Naive thymus-derived CD4-positive, alpha-beta T cell (primary cell): ENCODE results near the gene CREB3L2. TPM values are rescaled to one million over a fixed set of nuclear protein-coding genes. Genes with fewer than 3 reads are reported as not detected.

Source experiments
- ATAC-seq: fragments of 150-1000 bp; cut with Tn5 transposase; 2 replicates; pipeline ENCODE4 v1.10.0; 2021; ENCODE audit warnings: mild to moderate bottlenecking, moderate library complexity
- CTCF ChIA-PET: fragments of 350-600 bp; sonication (Branson Sonifier 250); formaldehyde crosslinking; loops from one replicate; lab custom pipeline; 2021; ENCODE audit warnings: antibody characterized with exemption; lab: Charles Lee
- POLR2A ChIA-PET: fragments of 350-600 bp; sonication (Branson Sonifier 250); formaldehyde crosslinking; loops from one replicate; lab custom pipeline; 2021; ENCODE audit warnings: antibody characterized with exemption, inconsistent platforms; lab: Charles Lee
- DNase-seq, 9 donors: peaks; one replicate each; pipeline versions ENCODE4 v3.0.0 to v3.0.0-alpha.2; 2020 to 2022; ENCODE audit warnings: mixed read lengths in 1 of 9
- H3K27ac ChIP-seq: one replicate; pipeline ENCODE4 v1.7.0; 2013; ENCODE audit warnings: mild to moderate bottlenecking, low read depth, low read length, moderate library complexity
- H3K27me3 ChIP-seq, 2 donors: one replicate each; pipeline ENCODE4 v1.7.0; 2013; ENCODE audit warnings: low read length in 2 of 2, mild to moderate bottlenecking in 2 of 2, moderate library complexity in 2 of 2; ENCODE audit not compliant: control insufficient read depth in 2 of 2, insufficient read depth in 2 of 2
- H3K36me3 ChIP-seq, 3 experiments: 1 replicate in 2 of 3; 2 replicates in 1 of 3; pipeline ENCODE4 v1.7.0; 2013; ENCODE audit warnings: low read length in 3 of 3, mild to moderate bottlenecking in 3 of 3, moderate library complexity in 1 of 3; ENCODE audit not compliant: insufficient read depth in 3 of 3, control insufficient read depth in 2 of 3
- H3K4me1 ChIP-seq, 2 donors: one replicate each; pipeline ENCODE4 v1.7.0; 2013; ENCODE audit warnings: low read length in 2 of 2, mild to moderate bottlenecking in 2 of 2, moderate library complexity in 1 of 2; ENCODE audit not compliant: control insufficient read depth in 2 of 2, insufficient read depth in 2 of 2
- H3K4me3 ChIP-seq: 2 replicates; pipeline ENCODE4 v1.7.0; 2013; ENCODE audit warnings: mild to moderate bottlenecking, low read length
- H3K9me3 ChIP-seq, 3 experiments: 1 replicate in 2 of 3; 2 replicates in 1 of 3; pipeline ENCODE4 v1.7.0; 2013; ENCODE audit warnings: low read length in 3 of 3; ENCODE audit not compliant: control insufficient read depth in 2 of 3
- H3K27ac Mint-ChIP-seq, 9 donors: one replicate each; pipeline ENCODE4 v1.8.0; 2020 to 2022; ENCODE audit warnings: mixed read lengths in 9 of 9, mild to moderate bottlenecking in 8 of 9, moderate library complexity in 5 of 9, inconsistent platforms in 2 of 9
- H3K27me3 Mint-ChIP-seq, 5 donors: one replicate each; pipeline ENCODE4 v1.8.0; 2021 to 2022; ENCODE audit warnings: mixed read lengths in 5 of 5, mild to moderate bottlenecking in 1 of 5
- H3K36me3 Mint-ChIP-seq, 5 donors: one replicate each; pipeline ENCODE4 v1.8.0; 2020 to 2022; ENCODE audit warnings: mixed read lengths in 5 of 5, mild to moderate bottlenecking in 3 of 5, inconsistent platforms in 1 of 5
- H3K4me1 Mint-ChIP-seq, 7 donors: one replicate each; pipeline ENCODE4 v1.8.0; 2020 to 2022; ENCODE audit warnings: mixed read lengths in 7 of 7, mild to moderate bottlenecking in 3 of 7, inconsistent platforms in 1 of 7
- H3K4me3 Mint-ChIP-seq, 10 donors: one replicate each; pipeline ENCODE4 v1.8.0; 2020 to 2022; ENCODE audit warnings: mild to moderate bottlenecking in 10 of 10, mixed read lengths in 10 of 10, moderate library complexity in 6 of 10, inconsistent platforms in 2 of 10
- H3K9me3 Mint-ChIP-seq, 11 donors: one replicate each; pipeline ENCODE4 v1.8.0; 2020 to 2022; ENCODE audit warnings: mixed read lengths in 11 of 11, mild to moderate bottlenecking in 4 of 11, inconsistent platforms in 1 of 11, moderate library complexity in 1 of 11
- intact Hi-C, 2 donors: fragments of 100-400 bp; cut with micrococcal nuclease; formaldehyde crosslinking; loops; one replicate each; pipeline ENCODE4 v1.15.1; 2023
- polyA plus RNA-seq, 2 donors: library from polyadenylated mRNA; unstranded; fragments of 300-500 nt; fragmentation: Illumina TruSeq; gene quantifications; one replicate each; pipeline ENCODE4 v1.2.3, GENCODE V29; 2021
- total RNA-seq, 6 experiments: library from RNA in 5 of 6; stranded (reverse) in 5 of 6; gene quantifications; 1 replicate in 5 of 6; 2 replicates in 1 of 6; pipeline ENCODE4 v1.2.3 and lab custom pipeline; 2021 to 2026

The CREB3L2 gene
- total and polyA plus RNA-seq, 7 experiments from 2014 or later, result 5.3 to 46.2 (median 18.1) TPM

DNA sequence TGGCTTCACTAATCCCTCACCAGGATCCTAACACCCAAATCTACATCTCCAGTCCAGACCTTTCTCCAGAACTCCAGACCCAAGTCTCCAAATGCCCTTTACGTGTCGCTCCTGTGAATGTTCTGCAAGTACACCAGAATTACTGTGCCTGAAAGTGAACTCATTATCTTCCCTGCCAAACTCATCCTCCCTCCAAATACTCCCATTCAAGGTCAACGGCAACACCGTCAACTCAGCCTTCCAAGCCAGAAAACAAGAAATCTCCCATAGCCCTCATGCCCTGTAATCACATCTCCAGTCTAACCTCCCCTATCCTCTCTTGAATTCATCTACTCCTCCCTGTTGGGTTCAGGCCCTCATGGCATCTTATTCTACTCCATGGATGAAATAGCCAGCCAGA lies 12.3 kb downstream of the CREB3L2 start:
- Mint-ChIP-seq H3K9me3 (peaks cover 0 to 2% (median 0%) of the 10 kb centered on the region in 11 donors), H3K4me1 (peaks cover 12 to 24% (median 20%) of the 10 kb centered on the region in 7 donors), H3K27ac (no peak overlapping the region), H3K4me3 (no peak overlapping the region), H3K36me3 (peaks cover 0 to 19% (median 12%) of the 10 kb centered on the region in 5 donors), H3K27me3 (no peaks in the 10 kb centered on the region)
- Histone ChIP-seq H3K9me3 (no peaks in the 10 kb centered on the region), H3K36me3 (no peaks in the 10 kb centered on the region), H3K4me1 (no peaks in the 10 kb centered on the region), H3K27ac (no peak overlapping the region), H3K4me3 (no peak overlapping the region), H3K27me3 (no peaks in the 10 kb centered on the region)
- intact Hi-C loops, result no loop called here
- ChIA-PET POLR2A (no interaction called here), CTCF (interaction anchor here (0.6 kb wide), 1 partner anchor 79 kb away, joined by 3 read pairs; no protein-coding TSS in a partner anchor)
- no peak for ATAC-seq
- DNase-seq, result no peak

DNA sequence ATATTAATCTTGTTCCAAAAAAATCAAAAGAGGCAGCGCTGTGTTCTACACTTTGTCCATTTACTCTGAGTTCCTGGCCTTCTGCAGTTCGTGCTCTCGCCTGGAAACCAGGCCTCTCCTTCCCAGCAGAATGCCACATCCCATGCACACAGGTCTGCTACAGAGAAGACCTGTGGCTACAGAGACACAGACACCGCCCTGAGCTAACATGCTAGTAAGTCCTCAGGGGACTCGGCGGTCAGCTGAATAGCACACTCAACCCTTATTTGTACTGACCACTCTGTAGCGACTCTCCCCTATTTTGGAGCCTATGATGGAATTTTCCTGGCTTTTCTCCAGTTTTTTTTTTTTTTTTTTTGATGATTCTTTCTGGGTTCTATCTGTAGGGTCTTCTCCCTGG lies 12.8 kb downstream of the CREB3L2 start:
- no peak overlapping the region for H3K27ac ChIP-seq
- Mint-ChIP-seq H3K9me3 (peaks cover 0 to 7% (median 0%) of the 10 kb centered on the region in 11 donors), H3K4me3 (no peak overlapping the region), H3K36me3 (peaks cover 0 to 23% (median 16%) of the 10 kb centered on the region in 5 donors), H3K4me1 (peaks cover 12 to 24% (median 20%) of the 10 kb centered on the region in 7 donors), H3K27me3 (no peaks in the 10 kb centered on the region), H3K27ac (no peak overlapping the region)
- ChIA-PET CTCF (no interaction called here), POLR2A (no interaction called here)
- no peak overlapping the region for H3K4me3 ChIP-seq
- no peaks in the 10 kb centered on the region for H3K4me1 ChIP-seq
- H3K36me3 ChIP-seq, result no peaks in the 10 kb centered on the region
- intact Hi-C loops, result no loop called here
- H3K9me3 ChIP-seq, result no peaks in the 10 kb centered on the region
- no peak for DNase-seq
- ATAC-seq, result no peak
- no peaks in the 10 kb centered on the region for H3K27me3 ChIP-seq

DNA sequence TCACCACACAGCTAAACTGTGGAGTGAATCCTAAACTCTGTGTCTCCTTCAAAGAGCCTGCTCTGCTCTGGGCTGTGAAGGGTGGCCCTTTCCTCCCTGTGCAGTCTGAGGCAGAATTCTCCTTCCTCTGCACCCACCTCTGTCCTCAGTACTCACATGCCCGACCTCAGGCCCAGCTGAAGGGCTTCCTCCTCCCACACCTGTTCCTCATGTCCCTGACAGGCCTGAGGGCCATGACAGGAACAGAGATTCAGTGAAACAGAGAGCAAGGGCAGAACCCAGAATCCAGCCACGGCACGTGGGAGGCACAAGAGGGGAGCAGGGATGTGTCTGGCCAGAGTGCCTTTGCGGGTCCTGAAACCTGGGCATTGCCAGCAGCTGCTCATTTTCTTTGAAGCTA lies 13.9 kb downstream of the CREB3L2 start:
- Mint-ChIP-seq H3K4me3 (peak overlapping the region in 1 of 10 donors; percentile 4), H3K9me3 (peaks cover 0 to 12% (median 4%) of the 10 kb centered on the region in 11 donors)

DNA sequence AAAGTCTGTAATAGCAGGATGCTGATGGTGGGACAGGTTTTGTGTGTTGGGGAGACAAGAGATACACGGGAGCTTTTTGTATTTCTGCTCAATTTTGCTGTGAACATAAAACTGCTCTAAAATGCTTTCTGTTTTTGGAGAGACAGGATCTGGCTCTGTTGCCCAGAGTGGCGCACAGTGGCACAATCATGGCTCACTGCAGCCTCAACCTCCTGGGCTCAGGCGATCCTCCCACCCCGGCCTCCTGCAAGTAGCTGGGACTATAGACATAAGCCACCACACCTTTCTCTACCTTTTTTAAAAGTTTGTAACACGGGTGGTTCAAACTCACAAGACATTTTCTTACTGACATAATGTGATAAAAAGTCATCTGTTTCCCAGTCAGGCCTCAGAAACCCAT lies 14.3 kb downstream of the CREB3L2 start:
- Mint-ChIP-seq H3K4me3 (no peak overlapping the region), H3K27ac (peak overlapping the region in 1 of 9 donors; percentile 12), H3K4me1 (peaks cover 3 to 15% (median 8%) of the 10 kb centered on the region in 7 donors), H3K36me3 (peaks cover 7 to 33% (median 25%) of the 10 kb centered on the region in 5 donors), H3K27me3 (no peaks in the 10 kb centered on the region), H3K9me3 (peaks cover 0 to 16% (median 7%) of the 10 kb centered on the region in 11 donors)
- H3K4me1 ChIP-seq, result no peaks in the 10 kb centered on the region
- POLR2A ChIA-PET, result no interaction called here
- H3K9me3 ChIP-seq, result peaks cover 0 to 7% (median 0%) of the 10 kb centered on the region in 3 experiments
- ATAC-seq (no peak), DNase-seq (no peak)
- no peak overlapping the region for H3K4me3 ChIP-seq
- CTCF ChIA-PET, result interaction anchor here (0.7 kb wide), 1 partner anchor 84 kb away, joined by 5 read pairs; no protein-coding TSS in a partner anchor
- no peaks in the 10 kb centered on the region for H3K27me3 ChIP-seq
- no peaks in the 10 kb centered on the region for H3K36me3 ChIP-seq
- no peak overlapping the region for H3K27ac ChIP-seq
- intact Hi-C loops, result no loop called here

More for the DNA sequence above, 13.9 kb downstream of the CREB3L2 start:
- DNase-seq, result no peak
- Mint-ChIP-seq H3K27me3 (no peaks in the 10 kb centered on the region), H3K4me1 (peaks cover 7 to 19% (median 12%) of the 10 kb centered on the region in 7 donors), H3K36me3 (peaks cover 3 to 32% (median 22%) of the 10 kb centered on the region in 5 donors), H3K27ac (peak overlapping the region in 1 of 9 donors; percentile 91)
- H3K4me3 ChIP-seq, result no peak overlapping the region
- intact Hi-C loops, result no loop called here
- CTCF ChIA-PET, result interaction anchor here (0.7 kb wide), 1 partner anchor 84 kb away, joined by 5 read pairs; no protein-coding TSS in a partner anchor
- H3K36me3 ChIP-seq, result no peaks in the 10 kb centered on the region
- no peaks in the 10 kb centered on the region for H3K27me3 ChIP-seq
- ATAC-seq, result no peak
- H3K4me1 ChIP-seq, result no peaks in the 10 kb centered on the region
- H3K9me3 ChIP-seq, result peaks cover 0 to 3% (median 0%) of the 10 kb centered on the region in 3 experiments
- POLR2A ChIA-PET, result no interaction called here
- H3K27ac ChIP-seq, result no peak overlapping the region

DNA sequence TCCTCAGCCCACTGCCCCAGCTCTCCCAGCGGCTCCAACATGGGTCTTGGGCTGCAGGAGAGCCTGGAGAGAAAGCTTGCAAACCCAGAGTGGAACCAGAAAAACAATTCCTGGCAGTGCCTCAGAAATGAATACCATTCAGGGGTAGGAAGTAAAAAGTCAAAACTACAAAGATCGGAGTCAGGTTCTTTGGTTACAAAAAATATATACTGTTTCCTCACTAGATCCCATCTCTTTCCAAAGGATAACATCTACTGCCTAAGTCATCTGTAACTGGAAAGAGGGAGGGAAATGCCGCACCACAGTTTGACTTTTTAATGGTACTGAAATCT lies 14.9 kb downstream of the CREB3L2 start:
- ATAC-seq (no peak), DNase-seq (no peak)
- H3K36me3 Mint-ChIP-seq, result peaks cover 10 to 32% (median 29%) of the 10 kb centered on the region in 5 donors
- H3K9me3 ChIP-seq, result peaks cover 0 to 7% (median 0%) of the 10 kb centered on the region in 3 experiments
- no peak overlapping the region for H3K27ac Mint-ChIP-seq
- peaks cover 0 to 21% (median 10%) of the 10 kb centered on the region in 11 donors for H3K9me3 Mint-ChIP-seq
- H3K4me3 Mint-ChIP-seq, result no peak overlapping the region
- H3K4me1 Mint-ChIP-seq, result peaks cover 0 to 10% (median 3%) of the 10 kb centered on the region in 7 donors
- no peaks in the 10 kb centered on the region for H3K27me3 Mint-ChIP-seq
- ChIA-PET CTCF (interaction anchor here (1.0 kb wide), 1 partner anchor 15 kb away, joined by 3 read pairs; the partner anchor contains the start of gene CREB3L2), POLR2A (no interaction called here)
- H3K4me1 ChIP-seq, result no peaks in the 10 kb centered on the region
- peaks cover 0 to 1% (median 0%) of the 10 kb centered on the region in 3 experiments for H3K36me3 ChIP-seq
- no peak overlapping the region for H3K27ac ChIP-seq
- intact Hi-C loops, result no loop called here
- no peak overlapping the region for H3K4me3 ChIP-seq
- H3K27me3 ChIP-seq, result no peaks in the 10 kb centered on the region

DNA sequence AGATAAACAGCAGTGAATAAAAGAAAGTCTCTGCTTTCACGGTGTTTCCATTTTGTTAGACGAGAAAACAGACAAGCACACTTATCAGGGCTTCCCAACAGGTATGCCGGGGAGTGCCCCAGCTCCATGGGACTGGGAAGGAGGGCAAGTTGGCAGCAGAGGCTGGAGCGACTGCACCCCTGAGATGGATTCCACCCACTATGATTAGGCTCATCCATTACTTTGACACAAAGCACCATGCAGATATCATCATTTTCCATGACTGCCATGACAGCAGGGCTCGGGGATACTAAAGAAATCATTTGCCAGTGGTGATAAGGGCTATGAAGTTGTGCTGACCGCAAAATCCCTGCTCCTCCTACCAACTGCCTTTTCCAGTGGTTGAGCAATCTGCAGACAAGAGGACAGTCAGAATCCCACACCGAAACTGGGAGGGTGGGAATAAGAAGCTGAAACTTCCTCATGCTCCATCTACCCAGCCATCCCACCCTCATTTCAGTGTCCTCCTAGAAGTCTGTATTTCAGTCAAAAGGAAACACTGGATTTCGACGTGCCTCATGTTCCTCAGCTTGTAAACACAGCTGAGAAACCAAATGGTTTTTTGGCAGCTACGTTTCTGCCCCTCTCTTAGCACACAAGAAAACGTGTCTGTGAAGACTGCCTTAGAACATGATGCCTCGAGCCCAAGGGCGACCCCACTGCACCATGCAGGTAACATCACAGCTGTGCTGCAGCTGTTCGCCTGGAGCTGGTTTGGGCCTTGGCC lies 15.5 kb downstream of the CREB3L2 start:
- H3K4me3 Mint-ChIP-seq, result no peak overlapping the region

More for the DNA sequence above, 15.5 kb downstream of the CREB3L2 start:
- POLR2A ChIA-PET, result no interaction called here
- Histone ChIP-seq H3K4me3 (no peak overlapping the region), H3K27me3 (no peaks in the 10 kb centered on the region), H3K27ac (no peak overlapping the region), H3K36me3 (peaks cover 0 to 4% (median 0%) of the 10 kb centered on the region in 3 experiments), H3K4me1 (no peaks in the 10 kb centered on the region), H3K9me3 (peaks cover 0 to 7% (median 0%) of the 10 kb centered on the region in 3 experiments)
- no peak overlapping the region for H3K27ac Mint-ChIP-seq
- intact Hi-C loops, result no loop called here
- H3K27me3 Mint-ChIP-seq, result no peaks in the 10 kb centered on the region
- peaks cover 0 to 22% (median 10%) of the 10 kb centered on the region in 11 donors for H3K9me3 Mint-ChIP-seq
- peaks cover 0 to 8% (median 0%) of the 10 kb centered on the region in 7 donors for H3K4me1 Mint-ChIP-seq
- DNase-seq (no peak), ATAC-seq (no peak)
- peaks cover 10 to 36% (median 31%) of the 10 kb centered on the region in 5 donors for H3K36me3 Mint-ChIP-seq
- CTCF ChIA-PET, result interaction anchor here (1.0 kb wide), 1 partner anchor 15 kb away, joined by 3 read pairs; the partner anchor contains the start of gene CREB3L2
